ENCODE results near the gene FRMD4B. TPM values are rescaled to one million over a fixed set of nuclear protein-coding genes. Genes with fewer than 3 reads are reported as not detected.

FRMD4B gene
- total and polyA plus RNA-seq, 2 experiments from 2014 or later = not detected

GRCh38 chr3:69210068-69210730 is 175.7 kb downstream of the FRMD4B start:
- Histone ChIP-seq H3F3A (ENCODE audit: insufficient read depth) (peaks cover 10% of the 10 kb centered on the region), H3K9ac (no peak overlapping the region), H3K27ac (no peak overlapping the region), H3K4me1 (ENCODE audit: insufficient read depth) (peaks cover 4% of the 10 kb centered on the region; the same call in 1 of the 2 replicates), H2AFZ (no peak overlapping the region), H3K9me2 (ENCODE audit: insufficient read depth) (no peaks in the 10 kb centered on the region), H3K9me3 (ENCODE audit: low read depth) (no peaks in the 10 kb centered on the region), H3K36me3 (ENCODE audit: low read depth) (no peaks in the 10 kb centered on the region), H3K4me2 (ENCODE audit: unreplicated experiment) (no peak overlapping the region), H3K27me3 (replicated peaks; ENCODE audit: insufficient read depth) (peaks cover 32% of the 10 kb centered on the region), H3K79me2 (ENCODE audit: insufficient read depth) (no peaks in the 10 kb centered on the region), H4K20me1 (ENCODE audit: insufficient read depth) (no peaks in the 10 kb centered on the region), H3K4me3 (no peak overlapping the region)
- no peak for DNase-seq
- in situ Hi-C loops (cut with MboI) = no loop called here
- WGBS, 2 experiments (ENCODE audit: low coverage in 1 of 2, low lambda C conversion rate in 2 of 2, missing lambda C conversion rate in 2 of 2) = 71 to 75% methylated on average over 5 of the region's 5 CpGs
- TF ChIP-seq EZH2phosphoT487 (IDR thresholded peaks at IDR 0.05; ENCODE audit: insufficient read depth, low read depth) (no peak), EZH2 (IDR thresholded peaks at IDR 0.05; ENCODE audit: insufficient read depth, poor library complexity, severe bottlenecking) (no peak)

GRCh38 chr3:69209413-69209812 is 176.5 kb downstream of the FRMD4B start:
- peaks cover 4% of the 10 kb centered on the region; the same call in 1 of the 2 replicates for H3K4me1 ChIP-seq (ENCODE audit: insufficient read depth)
- H3K9ac ChIP-seq = no peak overlapping the region
- no peak overlapping the region for H3K4me3 ChIP-seq
- in situ Hi-C loops (cut with MboI) = no loop called here
- H2AFZ ChIP-seq = no peak overlapping the region
- no peak overlapping the region for H3K27ac ChIP-seq
- no peak for TF ChIP-seq EZH2 (IDR thresholded peaks at IDR 0.05; ENCODE audit: insufficient read depth, poor library complexity, severe bottlenecking)
- no peak for TF ChIP-seq EZH2phosphoT487 (IDR thresholded peaks at IDR 0.05; ENCODE audit: insufficient read depth, low read depth)
- peaks cover 34% of the 10 kb centered on the region for H3K27me3 ChIP-seq (replicated peaks; ENCODE audit: insufficient read depth)
- no peaks in the 10 kb centered on the region for H3K9me2 ChIP-seq (ENCODE audit: insufficient read depth)
- peaks cover 10% of the 10 kb centered on the region for H3F3A ChIP-seq (ENCODE audit: insufficient read depth)
- no peak for DNase-seq
- no peak overlapping the region for H3K4me2 ChIP-seq (ENCODE audit: unreplicated experiment)
- no peaks in the 10 kb centered on the region for H4K20me1 ChIP-seq (ENCODE audit: insufficient read depth)
- H3K9me3 ChIP-seq (ENCODE audit: low read depth) = no peaks in the 10 kb centered on the region
- no peaks in the 10 kb centered on the region for H3K36me3 ChIP-seq (ENCODE audit: low read depth)
- H3K79me2 ChIP-seq (ENCODE audit: insufficient read depth) = no peaks in the 10 kb centered on the region

GRCh38 chr3:69207031-69207430 is 178.9 kb downstream of the FRMD4B start:
- 80 to 85% methylated on average over 1 of the region's 1 CpG for WGBS, 2 experiments (ENCODE audit: low coverage in 1 of 2, low lambda C conversion rate in 2 of 2, missing lambda C conversion rate in 2 of 2)
- H3K4me1 ChIP-seq (ENCODE audit: insufficient read depth) = no peaks in the 10 kb centered on the region
- no peak for TF ChIP-seq EZH2phosphoT487 (IDR thresholded peaks at IDR 0.05; ENCODE audit: insufficient read depth, low read depth)
- TF ChIP-seq EZH2 (IDR thresholded peaks at IDR 0.05; ENCODE audit: insufficient read depth, poor library complexity, severe bottlenecking) = no peak
- H3F3A ChIP-seq (ENCODE audit: insufficient read depth) = no peaks in the 10 kb centered on the region
- peaks cover 46% of the 10 kb centered on the region for H3K27me3 ChIP-seq (replicated peaks; ENCODE audit: insufficient read depth)
- H3K9me3 ChIP-seq (ENCODE audit: low read depth) = no peaks in the 10 kb centered on the region
- in situ Hi-C loops (cut with MboI) = no loop called here
- H3K9ac ChIP-seq = no peak overlapping the region
- no peaks in the 10 kb centered on the region for H3K36me3 ChIP-seq (ENCODE audit: low read depth)
- no peaks in the 10 kb centered on the region for H3K9me2 ChIP-seq (ENCODE audit: insufficient read depth)
- no peak overlapping the region for H3K4me3 ChIP-seq
- DNase-seq = no peak
- H4K20me1 ChIP-seq (ENCODE audit: insufficient read depth) = no peaks in the 10 kb centered on the region
- H3K4me2 ChIP-seq (ENCODE audit: unreplicated experiment) = no peak overlapping the region
- H2AFZ ChIP-seq = no peak overlapping the region
- H3K27ac ChIP-seq = no peak overlapping the region
- no peaks in the 10 kb centered on the region for H3K79me2 ChIP-seq (ENCODE audit: insufficient read depth)

GRCh38 chr3:69205385-69205784 is 180.5 kb downstream of the FRMD4B start:
- in situ Hi-C loops (cut with MboI) = no loop called here
- no peak for TF ChIP-seq EZH2phosphoT487 (IDR thresholded peaks at IDR 0.05; ENCODE audit: insufficient read depth, low read depth)
- no peak for TF ChIP-seq EZH2 (IDR thresholded peaks at IDR 0.05; ENCODE audit: insufficient read depth, poor library complexity, severe bottlenecking)
- no peaks in the 10 kb centered on the region for H3K4me1 ChIP-seq (ENCODE audit: insufficient read depth)
- no peaks in the 10 kb centered on the region for H3K79me2 ChIP-seq (ENCODE audit: insufficient read depth)
- H3K9me3 ChIP-seq (ENCODE audit: low read depth) = no peaks in the 10 kb centered on the region
- H3K9ac ChIP-seq = no peak overlapping the region
- no peak overlapping the region for H3K4me2 ChIP-seq (ENCODE audit: unreplicated experiment)
- H3K36me3 ChIP-seq (ENCODE audit: low read depth) = no peaks in the 10 kb centered on the region
- WGBS, 2 experiments (ENCODE audit: low coverage in 1 of 2, low lambda C conversion rate in 2 of 2, missing lambda C conversion rate in 2 of 2) = 95 to 100% methylated on average over 1 of the region's 1 CpG
- H3K27ac ChIP-seq = no peak overlapping the region
- no peaks in the 10 kb centered on the region for H3F3A ChIP-seq (ENCODE audit: insufficient read depth)
- H3K4me3 ChIP-seq = no peak overlapping the region
- H3K27me3 ChIP-seq (replicated peaks; ENCODE audit: insufficient read depth) = peaks cover 55% of the 10 kb centered on the region
- H3K9me2 ChIP-seq (ENCODE audit: insufficient read depth) = no peaks in the 10 kb centered on the region
- H2AFZ ChIP-seq = no peak overlapping the region
- no peaks in the 10 kb centered on the region for H4K20me1 ChIP-seq (ENCODE audit: insufficient read depth)
- DNase-seq = no peak
